Pancreas (tissue), 10 donors: Measurements from ENCODE around the gene OSCAR. TPM values are rescaled to one million over a fixed set of nuclear protein-coding genes. Genes with fewer than 3 reads are reported as not detected.
A peak's percentile ranks its signal among the peaks of the same experiment; 100 is the strongest.

Source experiments
- ATAC-seq, 4 donors: fragments of 200-7000 bp; cut with Tn5 transposase; one replicate each; pipeline versions ENCODE4 v1.8.0 to v1.9.1; 2020; ENCODE audit warnings: mild to moderate bottlenecking in 4 of 4, moderate library complexity in 4 of 4
- DNase-seq, 6 donors: peaks; one replicate each; pipeline ENCODE4 v3.0.0-alpha.2; 2020
- FAIRE-seq: peaks from 2 replicates; lab custom pipeline; 2012; peaks lifted over from hg19 to GRCh38; lab: Jason Lieb, UNC
- H3K27ac ChIP-seq, 4 donors: fragments of 200-600 bp; sonication (generic); 1 replicate in 3 of 4; 2 replicates in 1 of 4; pipeline versions ENCODE4 v1.5.0 to v1.8.0; 2020
- H3K27me3 ChIP-seq, 4 donors: fragments of 200-600 bp; one replicate each; pipeline ENCODE4 v1.8.0; 2021
- H3K36me3 ChIP-seq, 3 donors: fragments of 200-600 bp; sonication (generic) in 1 of 3; one replicate each; pipeline versions ENCODE4 v1.5.0 to v1.8.0; 2020 to 2021
- H3K4me1 ChIP-seq, 3 donors: fragments of 200-600 bp; one replicate each; pipeline ENCODE4 v1.8.0; 2021
- H3K4me3 ChIP-seq, 4 donors: fragments of 200-600 bp; sonication (generic) in 2 of 4; one replicate each; pipeline versions ENCODE4 v1.5.0 to v1.8.0; 2020 to 2021
- H3K9me3 ChIP-seq, 4 donors: fragments of 200-600 bp; one replicate each; pipeline ENCODE4 v1.8.0; 2021
- WGBS, 2 donors: extraction: QIAGEN DNeasy Blood & Tissue Kit; methylation state at CpG; one replicate each; pipeline ENCODE4 v1.1.7; 2013; 5-methylcytosine and 5-hydroxymethylcytosine counted together
- intact Hi-C, 3 donors: fragments of 100-400 bp; cut with DNase I; formaldehyde crosslinking; loops; one replicate each; pipeline versions ENCODE4 v1.11.1 to v1.14.2; 2022
- polyA plus RNA-seq, 2 donors: library from polyadenylated mRNA; stranded (reverse); fragments of 200-250 nt; gene quantifications; one replicate each; pipeline ENCODE4 v1.2.3, GENCODE V29; 2013
- total RNA-seq, 6 donors: library from RNA; stranded (reverse); fragmentation: NEBNext Ultra II Directional in 4 of 6; extraction: Animal tissue kit (Norgen Biotek cat#: 25700) in 4 of 6; gene quantifications; one replicate each; pipeline versions ENCODE4 v1.2.1 to v1.2.4, GENCODE V29; 2021 to 2023
- TF ChIP-seq, protein P1 (sequence below), 4 donors: fragments of 200-600 bp; sonication (generic) in 3 of 4; IDR thresholded peaks; one replicate each; pipeline versions ENCODE4 v1.5.0 to v1.8.0; 2021; ENCODE audit warnings: antibody characterized with exemption in 4 of 4
- donor health status: healthy with polysubstance abuse.
- donor health status: DM: no; HTN: no; CAD: no; lungs with moderate emphysema.
- donor health status: DM: no; HTN: no; CAD: no.
- donor health status: control.
- donor health status: control.
- donor health status: Bipolar disorder and iron deficiency.
- donor health status: DM: yes; HTN: yes; CAD: no.
- donor health status: DM: no; HTN: no; CAD: no.
- donor health status: DM: no; HTN: no; CAD: no.
- donor health status: DM: yes; HTN: yes; CAD: no.

Gene OSCAR
- total and polyA plus RNA-seq, 8 donors = 0.41 to 3.2 (median 1.0) TPM; not detected in 1

DNA sequence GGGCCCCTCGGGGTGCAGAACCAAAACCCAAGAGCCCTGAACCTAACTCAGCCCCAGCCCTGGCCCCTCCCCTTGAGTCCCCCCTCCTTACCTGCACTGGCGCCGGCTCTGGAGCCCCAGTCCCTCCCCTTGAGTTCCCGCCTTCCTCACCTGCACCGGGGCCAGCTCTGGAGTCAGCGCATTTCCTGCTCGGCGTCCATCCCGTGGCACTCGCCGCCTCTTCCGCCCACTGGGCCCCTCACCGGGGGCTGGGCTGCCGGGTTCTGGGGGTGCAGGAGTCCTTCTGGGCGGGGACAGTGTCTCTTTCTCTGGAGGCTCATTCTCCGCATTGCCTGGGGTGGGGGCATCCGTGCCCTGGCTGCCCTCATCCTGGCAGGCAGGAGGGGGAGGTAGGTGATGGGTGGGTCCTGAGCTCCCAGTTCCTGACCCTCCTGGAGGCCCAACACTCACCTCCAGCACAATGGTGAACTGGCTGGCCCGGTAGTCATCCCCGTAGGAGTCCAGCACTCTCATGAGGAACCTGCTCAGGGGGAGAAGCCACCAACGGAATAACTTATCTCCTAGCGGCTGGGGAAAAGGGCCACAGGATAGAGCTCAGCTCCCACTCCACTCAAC lies 7.4 kb upstream of the OSCAR start:
- no peak for ATAC-seq
- intact Hi-C loops = no loop called here
- DNase-seq = peak in 3 of 6 donors; percentile 10 to 68 (median 41)
- Histone ChIP-seq H3K27ac (no peak overlapping the region), H3K4me3 (no peak overlapping the region), H3K27me3 (no peaks in the 10 kb centered on the region), H3K36me3 (peaks cover 0 to 21% (median 0%) of the 10 kb centered on the region in 3 donors), H3K9me3 (no peaks in the 10 kb centered on the region), H3K4me1 (peaks cover 0 to 5% (median 0%) of the 10 kb centered on the region in 3 donors)
- TF ChIP-seq, protein P1, sequence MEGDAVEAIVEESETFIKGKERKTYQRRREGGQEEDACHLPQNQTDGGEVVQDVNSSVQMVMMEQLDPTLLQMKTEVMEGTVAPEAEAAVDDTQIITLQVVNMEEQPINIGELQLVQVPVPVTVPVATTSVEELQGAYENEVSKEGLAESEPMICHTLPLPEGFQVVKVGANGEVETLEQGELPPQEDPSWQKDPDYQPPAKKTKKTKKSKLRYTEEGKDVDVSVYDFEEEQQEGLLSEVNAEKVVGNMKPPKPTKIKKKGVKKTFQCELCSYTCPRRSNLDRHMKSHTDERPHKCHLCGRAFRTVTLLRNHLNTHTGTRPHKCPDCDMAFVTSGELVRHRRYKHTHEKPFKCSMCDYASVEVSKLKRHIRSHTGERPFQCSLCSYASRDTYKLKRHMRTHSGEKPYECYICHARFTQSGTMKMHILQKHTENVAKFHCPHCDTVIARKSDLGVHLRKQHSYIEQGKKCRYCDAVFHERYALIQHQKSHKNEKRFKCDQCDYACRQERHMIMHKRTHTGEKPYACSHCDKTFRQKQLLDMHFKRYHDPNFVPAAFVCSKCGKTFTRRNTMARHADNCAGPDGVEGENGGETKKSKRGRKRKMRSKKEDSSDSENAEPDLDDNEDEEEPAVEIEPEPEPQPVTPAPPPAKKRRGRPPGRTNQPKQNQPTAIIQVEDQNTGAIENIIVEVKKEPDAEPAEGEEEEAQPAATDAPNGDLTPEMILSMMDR (IDR thresholded peaks at IDR 0.05) = no peak
- 81 to 87% methylated on average over 21 of the region's 21 CpGs for WGBS, 2 donors
- FAIRE-seq = no peak

- Histone ChIP-seq H3K36me3 (peaks cover 0 to 21% (median 0%) of the 10 kb centered on the region in 3 donors), H3K27ac (no peak overlapping the region), H3K4me3 (no peak overlapping the region), H3K27me3 (no peaks in the 10 kb centered on the region), H3K4me1 (peaks cover 0 to 5% (median 0%) of the 10 kb centered on the region in 3 donors), H3K9me3 (no peaks in the 10 kb centered on the region)
- ATAC-seq (no peak), FAIRE-seq (no peak), DNase-seq (no peak)
- TF ChIP-seq, protein P1 (IDR thresholded peaks at IDR 0.05) = no peak
- WGBS, 2 donors = 85 to 87% methylated on average over 15 of the region's 15 CpGs
- intact Hi-C loops = no loop called here
Observed at GRCh38 chr19:54106716-54107115, 6.1 kb upstream of the OSCAR start.

- Histone ChIP-seq H3K4me3 (no peak overlapping the region), H3K27ac (no peak overlapping the region), H3K4me1 (peaks cover 0 to 5% (median 0%) of the 10 kb centered on the region in 3 donors), H3K27me3 (no peaks in the 10 kb centered on the region), H3K9me3 (no peaks in the 10 kb centered on the region), H3K36me3 (peaks cover 0 to 21% (median 0%) of the 10 kb centered on the region in 3 donors)
- TF ChIP-seq, protein P1 (IDR thresholded peaks at IDR 0.05) = no peak
- WGBS, 2 donors = 94 to 97% methylated on average over 10 of the region's 10 CpGs
- no peak for ATAC-seq
- intact Hi-C loops = no loop called here
- DNase-seq = no peak
- FAIRE-seq = no peak
Observed at GRCh38 chr19:54105796-54106195, 5.2 kb upstream of the OSCAR start.

GRCh38 chr19:54104998-54105715 lies 4.6 kb upstream of the OSCAR start:
- DNase-seq (no peak), FAIRE-seq (no peak), ATAC-seq (no peak)
- intact Hi-C loops = no loop called here
- Histone ChIP-seq H3K36me3 (peaks cover 0 to 21% (median 0%) of the 10 kb centered on the region in 3 donors), H3K4me3 (no peak overlapping the region), H3K9me3 (no peaks in the 10 kb centered on the region), H3K27ac (no peak overlapping the region), H3K4me1 (peaks cover 0 to 5% (median 0%) of the 10 kb centered on the region in 3 donors), H3K27me3 (no peaks in the 10 kb centered on the region)
- WGBS, 2 donors = 87 to 91% methylated on average over 11 of the region's 11 CpGs
- TF ChIP-seq, protein P1 (IDR thresholded peaks at IDR 0.05) = no peak
